Right renal cortex interstitium (tissue), 3 donors: ENCODE data around the gene TTLL11. TPM values are rescaled to one million over a fixed set of nuclear protein-coding genes. Genes with fewer than 3 reads are reported as not detected.
A peak's percentile ranks its signal among the peaks of the same experiment; 100 is the strongest.
"Not testable (repeated sequence)": the region's sequence is repeated elsewhere in the genome, so short reads cannot be mapped to it uniquely, and the experiment has no call there.

Source experiments
- DNase-seq, 3 donors: peaks; one replicate each; pipeline ENCODE4 v3.0.0-alpha.2; 2013; ENCODE audit warnings: low read depth in 3 of 3, low spot score in 2 of 3
- polyA plus RNA-seq, 3 donors: library from polyadenylated mRNA; unstranded; fragments of 120-200 nt; gene quantifications; one replicate each; pipeline ENCODE4 v1.2.1, GENCODE V29; 2013; ENCODE audit not compliant: insufficient read length in 3 of 3

Gene TTLL11
- polyA plus RNA-seq, 3 donors, result 6.0 to 6.7 (median 6.2) TPM

- DNase-seq, result no peak
Measured at GRCh38 chr9:122011818-122012498, 81.2 kb downstream of the TTLL11 start.

GRCh38 chr9:122008559-122008958 is 84.5 kb downstream of the TTLL11 start:
- no peak for DNase-seq

DNA sequence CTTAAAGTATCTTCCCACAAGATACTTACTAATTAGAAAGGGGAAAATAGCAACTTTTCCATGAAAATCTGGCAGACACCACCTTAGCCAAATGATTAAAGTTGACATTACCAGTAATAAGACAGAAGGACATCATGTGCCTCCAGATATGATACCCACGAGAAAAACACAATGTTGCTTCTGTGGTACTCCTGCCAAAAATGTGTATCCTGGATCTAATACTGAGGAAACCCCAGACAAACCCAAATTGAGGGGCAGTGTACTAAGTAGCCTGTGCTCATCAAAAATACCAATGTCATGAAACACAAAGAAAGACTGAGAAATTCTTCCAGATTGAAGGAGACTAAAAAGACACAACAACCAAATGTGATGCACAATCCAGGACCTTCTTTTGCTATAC is 85.3 kb downstream of the TTLL11 start:
- no peak for DNase-seq

DNA sequence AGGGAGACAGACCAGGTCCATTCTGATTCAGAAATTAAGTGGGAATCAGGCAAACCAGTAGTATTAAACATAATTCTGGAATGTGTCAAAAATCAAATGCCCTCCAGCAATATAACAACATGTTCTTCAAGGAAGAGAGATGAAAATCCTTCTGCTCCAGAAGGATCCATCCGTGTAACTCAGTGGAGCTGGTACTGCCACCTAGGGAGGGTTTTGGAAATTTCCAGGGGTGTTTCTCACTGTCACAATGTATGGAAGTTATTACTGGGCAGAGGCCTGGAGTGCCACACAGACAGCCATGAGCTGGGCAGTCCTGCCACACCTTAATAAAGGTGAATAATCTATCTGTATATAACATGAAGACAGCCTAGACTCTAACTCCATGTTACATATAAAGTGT is 87.5 kb downstream of the TTLL11 start:
- DNase-seq, result no peak

GRCh38 chr9:122004589-122004988 is 88.5 kb downstream of the TTLL11 start:
- no peak for DNase-seq

- DNase-seq, result no peak
Measured at GRCh38 chr9:122001491-122002201, 91.5 kb downstream of the TTLL11 start.

DNA sequence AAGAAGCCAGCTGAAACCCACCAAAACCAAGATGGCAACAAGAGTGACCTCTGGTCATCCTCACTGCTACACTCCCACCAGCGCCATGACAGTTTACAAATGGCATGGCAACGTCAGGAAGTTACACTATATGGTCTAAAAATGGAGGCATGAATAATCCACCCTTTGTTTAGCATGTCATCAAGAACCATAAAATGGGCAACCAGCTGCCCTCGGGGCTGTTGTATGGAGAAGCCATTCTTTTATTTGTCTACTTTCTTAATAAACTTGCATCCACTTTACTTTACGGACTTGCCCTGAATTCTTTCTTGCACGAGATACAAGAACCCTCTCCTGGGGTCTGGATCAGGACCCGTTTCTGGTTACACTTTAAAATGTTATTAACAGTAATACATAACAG is 92.6 kb downstream of the TTLL11 start:
- not testable (repeated sequence) for DNase-seq

DNA sequence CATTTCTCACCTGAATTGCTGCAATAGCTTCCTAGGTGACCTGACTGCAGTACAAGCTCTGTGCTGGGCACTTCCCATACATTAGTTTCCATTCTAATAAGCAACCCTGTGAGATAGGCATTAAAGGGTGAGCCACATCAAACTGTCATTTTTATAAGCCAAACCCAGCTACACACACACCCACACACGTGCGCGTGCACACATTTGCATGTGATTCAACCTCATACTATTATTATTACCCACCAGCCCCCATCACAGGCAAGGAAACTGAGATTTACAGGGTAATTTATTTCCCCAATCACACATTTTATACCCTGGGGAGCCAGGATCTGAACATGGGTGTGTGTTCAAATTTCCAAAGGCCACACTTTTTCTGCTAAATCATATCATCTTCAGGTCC is 93.6 kb downstream of the TTLL11 start:
- no peak for DNase-seq

GRCh38 chr9:121998513-121999049 is 94.5 kb downstream of the TTLL11 start:
- no peak for DNase-seq

DNA sequence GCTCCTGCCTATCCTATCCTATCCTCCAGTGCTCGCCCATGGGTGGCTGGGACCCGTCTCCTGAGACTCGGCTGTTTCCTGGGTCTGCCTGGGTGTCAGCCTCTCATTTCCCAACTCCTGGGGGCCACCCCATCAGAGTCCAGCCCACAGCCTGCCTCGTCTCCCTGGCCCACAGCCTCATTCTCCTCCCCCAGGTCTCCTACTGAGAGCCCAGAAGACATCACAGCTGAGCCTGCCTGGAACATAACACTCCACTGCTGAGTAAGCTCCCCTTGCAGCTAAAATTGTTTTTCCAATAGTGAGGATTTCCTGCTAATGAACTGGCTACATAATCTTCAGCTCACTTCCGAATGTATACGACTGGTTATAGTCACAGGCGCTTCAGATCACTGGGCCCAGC is 95.3 kb downstream of the TTLL11 start:
- no peak for DNase-seq

DNA sequence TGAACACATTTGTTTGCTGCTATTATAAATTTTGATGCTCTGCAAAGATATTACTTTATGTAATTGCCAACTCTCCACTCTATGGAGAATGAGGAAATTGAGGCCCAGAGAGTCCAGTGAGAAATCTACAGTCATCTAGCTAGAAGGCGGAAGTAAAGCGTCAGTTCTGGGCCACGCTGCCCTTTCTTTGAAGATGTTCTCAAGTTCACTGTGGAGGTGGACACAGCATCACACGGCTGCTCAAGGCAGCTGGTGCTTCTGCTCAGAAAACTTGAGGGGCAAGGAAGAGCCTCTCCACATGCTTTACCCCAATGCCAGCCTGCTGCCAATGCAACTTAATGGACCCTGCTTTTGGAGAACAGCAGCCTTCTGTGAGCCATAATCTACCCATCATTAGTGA is 96.3 kb downstream of the TTLL11 start:
- no peak for DNase-seq

DNA sequence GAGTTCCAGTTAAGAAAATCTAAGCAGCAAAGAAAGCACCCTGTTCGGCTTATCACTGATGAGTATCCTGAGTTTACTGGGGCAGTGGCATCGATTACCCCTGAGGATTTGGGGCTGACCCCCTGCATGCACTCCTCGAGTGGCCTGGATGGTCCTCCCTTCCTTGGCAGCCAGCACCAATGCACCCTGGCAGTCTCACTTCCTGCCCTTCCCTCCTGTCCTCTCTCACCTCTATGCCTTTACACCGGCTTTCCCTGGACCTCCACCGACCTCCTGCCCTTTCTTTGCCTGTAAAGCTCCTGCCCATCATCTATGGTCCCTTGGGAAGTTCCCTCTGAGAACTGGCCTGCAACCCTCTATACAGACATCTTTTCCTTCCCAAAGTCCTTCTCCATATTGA is 97.1 kb downstream of the TTLL11 start:
- DNase-seq, result no peak

DNA sequence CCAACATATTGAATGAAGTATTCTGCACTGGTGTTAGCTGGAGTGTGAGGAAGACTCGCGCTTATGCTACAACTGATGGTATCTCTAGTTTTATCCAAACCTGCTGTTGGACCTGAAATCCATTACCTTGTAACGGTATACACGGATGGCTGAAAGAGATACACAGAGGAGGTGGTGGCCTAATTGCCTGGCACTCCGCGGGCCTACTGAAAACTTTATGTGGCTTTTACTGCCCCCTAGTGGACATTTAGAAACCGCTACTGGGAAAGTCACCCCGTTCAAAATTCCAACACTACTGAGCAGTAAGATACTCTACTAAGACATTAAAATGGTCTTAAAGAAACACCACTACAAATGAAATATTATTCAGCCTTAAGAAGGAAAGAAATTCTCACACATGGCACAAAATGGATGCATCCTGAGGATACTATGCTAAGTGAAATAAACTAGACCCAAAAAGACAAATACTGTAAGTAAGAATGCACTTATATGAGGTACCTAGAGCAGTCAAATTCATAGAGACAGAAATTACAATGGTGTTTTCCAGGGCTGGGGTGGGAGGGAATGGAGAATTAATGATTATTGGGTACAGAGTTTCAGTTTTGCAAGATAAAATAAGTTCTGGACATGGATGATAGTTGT is 100.4 kb downstream of the TTLL11 start:
- DNase-seq, result peak; percentile 57 to 67 (median 60)

DNA sequence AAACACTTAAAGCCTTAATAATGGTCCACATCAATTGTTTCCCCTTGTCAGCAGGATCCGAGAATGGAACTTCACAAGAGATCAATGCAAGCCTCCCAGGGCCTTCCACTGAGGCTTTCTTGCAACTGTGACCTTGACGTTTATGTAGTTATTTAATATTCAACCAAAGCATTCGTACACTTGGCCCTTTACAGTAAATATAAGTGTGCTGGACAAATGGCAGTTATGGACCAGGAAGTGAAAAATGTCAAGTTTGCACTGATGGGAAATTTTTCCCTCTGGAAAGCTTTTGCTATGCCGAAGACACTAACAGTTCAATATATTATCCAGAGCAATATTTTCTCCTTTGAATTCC is 101.8 kb downstream of the TTLL11 start:
- DNase-seq, result no peak

GRCh38 chr9:121990600-121991306 is 102.4 kb downstream of the TTLL11 start:
- no peak for DNase-seq

DNA sequence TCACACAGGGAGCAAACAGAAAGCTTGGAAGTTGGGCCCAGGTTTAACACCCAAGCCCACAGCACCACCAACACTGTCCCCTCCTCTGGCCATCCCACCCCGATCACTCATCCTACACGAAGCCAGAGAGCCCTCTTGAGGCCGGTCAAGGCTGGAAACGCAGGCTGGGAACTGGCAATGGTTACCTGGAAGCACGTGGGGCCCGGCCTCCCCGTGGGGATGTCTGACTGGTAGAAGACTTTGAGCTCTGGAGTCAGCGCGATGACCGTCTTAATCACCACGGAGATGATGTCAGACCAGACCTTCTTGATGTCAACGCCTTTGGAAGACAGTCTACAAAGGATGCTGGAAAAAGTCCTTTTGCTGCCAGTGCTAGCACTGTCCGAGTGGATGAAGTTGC is 104.1 kb downstream of the TTLL11 start:
- no peak for DNase-seq

DNA sequence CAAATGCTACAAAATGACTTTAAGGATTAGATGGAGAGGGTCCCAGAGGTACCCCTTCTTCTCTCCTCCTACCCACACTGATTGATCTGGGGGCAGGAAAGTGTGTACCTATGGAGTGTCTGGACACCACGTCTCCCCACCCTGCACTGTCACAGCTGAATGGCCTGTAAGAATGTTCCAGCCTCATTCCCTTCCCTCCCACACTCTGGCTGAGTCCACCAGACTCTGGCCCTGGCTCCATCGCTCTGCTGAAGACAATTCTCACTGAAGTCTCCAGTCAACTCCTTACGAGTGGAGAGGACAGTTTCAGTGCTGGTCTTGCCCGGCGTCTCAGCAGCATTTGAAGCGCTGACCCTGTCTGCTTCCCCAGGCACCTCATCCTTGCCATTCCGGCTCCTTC is 105.8 kb downstream of the TTLL11 start:
- no peak for DNase-seq

DNA sequence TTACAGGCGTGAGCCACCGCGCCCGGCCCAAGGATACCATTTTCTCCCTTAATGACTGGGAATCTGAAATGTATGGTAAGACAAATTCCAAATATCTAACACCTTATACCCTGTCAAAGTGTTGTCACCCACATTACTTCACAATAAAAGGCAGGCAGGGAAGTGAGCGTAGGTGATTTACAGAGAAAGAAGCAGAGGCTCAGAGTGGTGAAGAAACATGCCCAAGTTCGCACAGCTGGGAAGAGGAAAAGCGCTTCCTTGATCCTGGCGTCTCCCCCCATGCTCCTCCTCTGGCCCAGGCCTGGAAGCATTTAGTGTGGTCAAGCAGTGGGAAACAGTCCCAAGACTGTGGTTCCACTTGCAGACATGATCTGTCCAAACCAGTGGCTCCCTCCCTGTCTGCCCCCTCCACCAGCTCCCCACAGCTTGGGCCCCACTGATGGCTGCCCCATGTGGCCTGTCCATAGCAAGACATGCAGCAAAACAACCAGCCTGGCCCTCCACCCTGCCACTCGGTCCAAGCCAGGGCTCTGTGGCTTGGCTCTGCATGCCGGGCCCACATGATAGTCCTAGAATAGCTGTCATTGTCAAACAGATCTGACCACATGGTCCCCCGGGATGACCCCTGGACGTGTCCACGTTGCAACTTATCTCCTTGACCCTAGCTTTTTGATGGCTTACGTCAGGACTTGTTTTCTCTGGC is 107.2 kb downstream of the TTLL11 start:
- no peak for DNase-seq

GRCh38 chr9:121984726-121985402 is 108.2 kb downstream of the TTLL11 start:
- no peak for DNase-seq

DNA sequence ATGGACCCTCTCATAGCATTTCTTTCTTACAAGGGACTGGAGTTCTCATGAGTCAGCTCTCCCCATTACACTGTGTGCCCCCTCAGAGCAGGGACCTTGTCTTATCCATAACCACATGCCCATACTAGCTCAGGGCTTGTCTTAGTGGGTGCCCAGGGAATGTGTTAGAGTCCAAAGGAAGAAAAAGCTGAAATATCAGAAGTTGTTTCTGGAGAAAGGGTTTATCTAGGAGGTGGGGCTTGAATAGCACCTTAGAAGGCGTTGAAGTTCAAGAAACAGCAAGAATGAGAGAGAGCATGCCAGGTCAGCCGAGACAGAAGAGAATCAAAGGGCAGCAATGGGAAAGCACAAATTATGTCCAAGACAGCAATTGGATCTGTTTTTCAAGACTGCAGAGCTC is 109.4 kb downstream of the TTLL11 start:
- no peak for DNase-seq
